Fibroblast of lung (primary cell): Measurements from ENCODE around the gene RBM23. TPM values are rescaled to one million over a fixed set of nuclear protein-coding genes. Genes with fewer than 3 reads are reported as not detected.

Experiments
- DNase-seq, 2 donors: peaks; one replicate each; pipeline versions ENCODE4 v3.0.0 to v3.0.0-alpha.2; 2010; ENCODE audit warnings: low read depth in 2 of 2
- H2AFZ ChIP-seq: 2 replicates; pipeline ENCODE4 v1.5.1; 2012; ENCODE audit warnings: low read length, control low read depth, inconsistent platforms
- H3K27ac ChIP-seq: 2 replicates; pipeline ENCODE4 v1.5.1; 2011; ENCODE audit warnings: low read length, control low read depth; ENCODE audit not compliant: insufficient read depth
- H3K27me3 ChIP-seq: 2 replicates; pipeline ENCODE4 v1.5.1; 2011; ENCODE audit warnings: mild to moderate bottlenecking, low read length; ENCODE audit not compliant: control insufficient read depth, insufficient read depth
- H3K36me3 ChIP-seq: 2 replicates; pipeline ENCODE4 v1.5.1; 2011; ENCODE audit warnings: low read length; ENCODE audit not compliant: control insufficient read depth, insufficient read depth
- H3K4me1 ChIP-seq: 2 replicates; pipeline ENCODE4 v1.5.1; 2011; ENCODE audit warnings: low read length; ENCODE audit not compliant: control insufficient read depth, insufficient read depth; ENCODE audit errors: extremely low read depth
- H3K4me2 ChIP-seq: 2 replicates; pipeline ENCODE4 v1.5.1; 2011; ENCODE audit warnings: low read length, control low read depth; ENCODE audit not compliant: insufficient read depth; ENCODE audit errors: extremely low read depth
- H3K4me3 ChIP-seq, 4 experiments: fragments of 200-600 bp in 1 of 4; sonication (generic) in 1 of 4; replicated peaks in 1 of 4; 2 replicates each; pipeline ENCODE4 v1.5.1; 2011 to 2016; ENCODE audit warnings: low read length in 4 of 4, low read depth in 3 of 4, mild to moderate bottlenecking in 3 of 4, control low read depth in 2 of 4, inconsistent platforms in 1 of 4, mixed read lengths in 1 of 4; ENCODE audit not compliant: insufficient read depth in 1 of 4; ENCODE audit errors: control extremely low read depth in 1 of 4
- H3K79me2 ChIP-seq: 2 replicates; pipeline ENCODE4 v1.5.1; 2012; ENCODE audit warnings: mild to moderate bottlenecking, low read length, inconsistent platforms; ENCODE audit not compliant: control insufficient read depth, insufficient read depth
- H3K9ac ChIP-seq: 2 replicates; pipeline ENCODE4 v1.5.1; 2011; ENCODE audit warnings: mild to moderate bottlenecking, low read length, control low read depth; ENCODE audit not compliant: insufficient read depth
- H3K9me3 ChIP-seq: 2 replicates; pipeline ENCODE4 v1.5.1; 2012; ENCODE audit warnings: low read depth, low read length; ENCODE audit not compliant: control insufficient read depth, insufficient read depth
- H4K20me1 ChIP-seq: 2 replicates; pipeline ENCODE4 v1.5.1; 2011; ENCODE audit warnings: low read length; ENCODE audit not compliant: control insufficient read depth, insufficient read depth; ENCODE audit errors: extremely low read depth
- EZH2 ChIP-seq: IDR thresholded peaks from 2 replicates; pipeline ENCODE4 v1.5.1; 2012; ENCODE audit warnings: low read length, control low read depth, mild to moderate bottlenecking; ENCODE audit errors: missing control alignments
- polyA plus RNA-seq, 2 donors: library from polyadenylated mRNA; depleted of rRNA in 1 of 2; stranded (reverse) in 1 of 2; unstranded in 1 of 2; fragments of >200 nt; gene quantifications; 2 replicates each; pipeline ENCODE4 v1.2.1, GENCODE V29; 2011 to 2012; ENCODE audit warnings: missing spikeins in 1 of 2
- total RNA-seq: library from RNA; depleted of rRNA; stranded (reverse); fragments of >200 nt; gene quantifications from 2 replicates; pipeline ENCODE4 v1.2.1, GENCODE V29; 2014
- TF ChIP-seq, protein P1 (sequence below), 2 donors: IDR thresholded peaks in 1 of 2; conservative IDR thresholded peaks in 1 of 2; 1 replicate in 1 of 2; 2 replicates in 1 of 2; pipeline ENCODE4 v1.5.1; 2011 to 2012; ENCODE audit warnings: low read length in 2 of 2, control low read depth in 1 of 2, inconsistent platforms in 1 of 2, low read depth in 1 of 2, mild to moderate bottlenecking in 1 of 2

RBM23 gene
- total and polyA plus RNA-seq, 2 donors (not counting 1 experiment from before 2014, with no cell fraction given) = 51.0 to 85.3 TPM

DNA sequence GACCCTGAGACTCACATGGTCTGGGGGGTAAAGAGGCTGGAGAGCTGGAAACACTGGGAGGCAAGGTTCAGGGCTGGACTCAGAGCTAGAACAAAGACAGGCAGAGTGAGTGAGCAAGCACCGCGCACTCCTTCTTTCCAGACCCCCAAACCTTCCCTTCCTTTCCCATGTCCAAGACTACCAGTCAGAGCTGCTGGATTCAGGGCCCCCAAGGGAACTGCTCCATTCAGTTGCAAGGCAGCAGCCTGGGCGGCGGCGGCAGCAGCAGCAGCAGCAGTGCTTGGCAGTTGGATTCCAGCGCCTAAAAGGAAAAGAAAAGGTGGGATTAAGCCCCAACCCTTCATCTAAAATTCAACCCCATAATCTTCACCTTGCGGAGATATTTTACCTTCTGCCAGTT is 17.1 kb downstream of the RBM23 start:
- H3K36me3 ChIP-seq = peaks cover 25% of the 10 kb centered on the region

DNA sequence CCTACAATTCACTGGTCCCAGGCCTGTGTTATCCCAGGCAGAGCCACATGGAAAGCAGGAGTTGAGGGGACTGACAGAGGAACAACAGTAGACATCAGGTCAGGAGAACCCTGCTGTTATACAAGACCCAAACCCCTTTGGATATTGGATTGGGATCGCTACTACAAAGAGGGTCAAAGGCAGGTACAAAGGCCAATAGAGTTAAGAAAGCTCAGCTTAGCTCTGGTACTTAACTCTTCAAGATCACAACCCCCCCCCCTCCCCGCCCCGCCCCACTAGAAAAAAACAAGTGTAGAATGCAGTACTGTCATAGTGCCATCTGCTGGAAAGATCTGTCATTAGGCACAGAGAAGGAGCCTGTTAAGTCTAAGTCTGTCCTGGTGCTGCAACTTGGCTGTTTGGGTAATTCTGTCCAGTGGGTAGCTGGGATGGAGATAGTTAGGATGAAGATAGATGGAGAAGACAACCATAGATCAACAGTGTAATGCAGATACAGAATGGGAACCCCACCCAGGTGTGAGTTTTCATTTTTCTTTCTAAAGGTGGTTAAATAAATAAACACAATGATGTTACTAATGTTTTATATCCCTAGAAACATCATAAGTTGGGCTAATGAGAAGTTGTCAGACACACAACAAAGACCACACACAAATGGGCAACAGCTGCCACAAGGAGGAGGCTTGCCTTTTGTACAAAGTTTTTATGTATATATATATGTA is 18.7 kb downstream of the RBM23 start:
- DNase-seq = peak; percentile 66 to 81

More for the DNA sequence above, 17.1 kb downstream of the RBM23 start:
- no peak overlapping the region for H3K4me3 ChIP-seq
- DNase-seq = no peak
- no peak overlapping the region for H2AFZ ChIP-seq
- H3K9me3 ChIP-seq = no peaks in the 10 kb centered on the region
- H3K79me2 ChIP-seq = no peaks in the 10 kb centered on the region
- TF ChIP-seq, protein P1, sequence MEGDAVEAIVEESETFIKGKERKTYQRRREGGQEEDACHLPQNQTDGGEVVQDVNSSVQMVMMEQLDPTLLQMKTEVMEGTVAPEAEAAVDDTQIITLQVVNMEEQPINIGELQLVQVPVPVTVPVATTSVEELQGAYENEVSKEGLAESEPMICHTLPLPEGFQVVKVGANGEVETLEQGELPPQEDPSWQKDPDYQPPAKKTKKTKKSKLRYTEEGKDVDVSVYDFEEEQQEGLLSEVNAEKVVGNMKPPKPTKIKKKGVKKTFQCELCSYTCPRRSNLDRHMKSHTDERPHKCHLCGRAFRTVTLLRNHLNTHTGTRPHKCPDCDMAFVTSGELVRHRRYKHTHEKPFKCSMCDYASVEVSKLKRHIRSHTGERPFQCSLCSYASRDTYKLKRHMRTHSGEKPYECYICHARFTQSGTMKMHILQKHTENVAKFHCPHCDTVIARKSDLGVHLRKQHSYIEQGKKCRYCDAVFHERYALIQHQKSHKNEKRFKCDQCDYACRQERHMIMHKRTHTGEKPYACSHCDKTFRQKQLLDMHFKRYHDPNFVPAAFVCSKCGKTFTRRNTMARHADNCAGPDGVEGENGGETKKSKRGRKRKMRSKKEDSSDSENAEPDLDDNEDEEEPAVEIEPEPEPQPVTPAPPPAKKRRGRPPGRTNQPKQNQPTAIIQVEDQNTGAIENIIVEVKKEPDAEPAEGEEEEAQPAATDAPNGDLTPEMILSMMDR (conservative IDR thresholded peaks at IDR 0.05 in 1 of 2, IDR thresholded peaks at IDR 0.05 in 1 of 2; ENCODE audit: low read depth in 1 of 2, low read length in 2 of 2) = no peak
- no peak for TF ChIP-seq EZH2
- no peaks in the 10 kb centered on the region for H4K20me1 ChIP-seq
- peaks cover 10% of the 10 kb centered on the region for H3K4me1 ChIP-seq
- no peak overlapping the region for H3K27ac ChIP-seq
- no peaks in the 10 kb centered on the region for H3K27me3 ChIP-seq
- H3K9ac ChIP-seq = no peak overlapping the region
- no peak overlapping the region for H3K4me2 ChIP-seq

DNA sequence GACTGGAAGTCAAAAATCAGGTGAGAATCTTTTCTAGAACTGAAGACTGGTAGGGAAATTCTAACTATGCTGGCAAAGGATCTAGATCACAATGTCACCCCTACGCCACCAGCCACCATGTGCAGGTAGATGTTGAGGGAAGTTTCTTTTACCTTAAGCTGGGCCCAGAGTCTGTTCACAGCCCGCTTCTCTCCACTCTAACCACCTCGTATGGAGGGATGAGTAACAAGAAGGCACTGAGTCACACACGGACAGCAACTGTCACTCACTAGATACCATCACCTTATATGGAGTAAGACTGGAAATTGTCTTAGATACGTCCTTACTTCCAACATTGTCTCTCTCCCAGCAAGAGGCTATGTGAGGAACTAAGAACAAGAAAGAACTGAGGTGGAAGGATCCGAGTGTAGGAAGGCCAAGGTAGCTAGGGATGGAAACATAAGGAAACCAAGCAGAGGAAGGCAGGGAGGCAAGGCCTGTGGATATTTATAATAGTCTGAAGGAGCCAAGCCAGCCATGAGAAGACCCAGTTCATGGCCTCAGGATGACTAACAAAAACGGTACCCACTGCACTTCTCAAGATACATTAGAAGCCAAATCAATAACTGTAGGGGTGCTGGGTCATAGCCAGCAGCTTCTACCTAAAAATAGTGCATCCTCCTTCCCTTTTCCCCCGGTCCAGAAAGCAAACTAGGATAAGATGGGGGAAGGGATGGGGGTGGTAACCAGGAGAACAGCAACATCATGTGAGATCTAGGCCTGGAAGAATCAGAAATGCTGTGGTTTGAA is 20.5 kb downstream of the RBM23 start:
- H3K4me1 ChIP-seq = peaks cover 10% of the 10 kb centered on the region
- H3K9me3 ChIP-seq = no peaks in the 10 kb centered on the region
- peaks cover 12% of the 10 kb centered on the region for H3K36me3 ChIP-seq
- peak overlapping the region; percentile 13 for H3K27ac ChIP-seq
- no peak for TF ChIP-seq EZH2
- TF ChIP-seq, protein P1 (conservative IDR thresholded peaks at IDR 0.05 in 1 of 2, IDR thresholded peaks at IDR 0.05 in 1 of 2; ENCODE audit: low read depth in 1 of 2, low read length in 2 of 2) = no peak
- H3K79me2 ChIP-seq = no peaks in the 10 kb centered on the region
- H3K4me3 ChIP-seq = no peak overlapping the region
- H3K9ac ChIP-seq = no peak overlapping the region
- H3K4me2 ChIP-seq = peak overlapping the region; percentile 13
- no peaks in the 10 kb centered on the region for H4K20me1 ChIP-seq
- no peak overlapping the region for H2AFZ ChIP-seq
- no peaks in the 10 kb centered on the region for H3K27me3 ChIP-seq
- DNase-seq = peak; percentile 57 to 83

More for the DNA sequence above, 18.7 kb downstream of the RBM23 start:
- no peak overlapping the region for H2AFZ ChIP-seq
- TF ChIP-seq, protein P1 (conservative IDR thresholded peaks at IDR 0.05 in 1 of 2, IDR thresholded peaks at IDR 0.05 in 1 of 2; ENCODE audit: low read depth in 1 of 2, low read length in 2 of 2) = peak; percentile 63 to 71
- TF ChIP-seq EZH2 = no peak
- H4K20me1 ChIP-seq = no peaks in the 10 kb centered on the region
- H3K9ac ChIP-seq = no peak overlapping the region
- H3K27me3 ChIP-seq = no peaks in the 10 kb centered on the region
- peak overlapping the region; percentile 13 for H3K27ac ChIP-seq
- H3K4me1 ChIP-seq = peaks cover 10% of the 10 kb centered on the region
- no peaks in the 10 kb centered on the region for H3K9me3 ChIP-seq
- no peak overlapping the region for H3K4me2 ChIP-seq
- H3K36me3 ChIP-seq = peaks cover 19% of the 10 kb centered on the region
- no peak overlapping the region for H3K4me3 ChIP-seq
- H3K79me2 ChIP-seq = no peaks in the 10 kb centered on the region
